HG03103 (cell line): ENCODE measurements around the gene MVB12B.

Source experiments
- ATAC-seq: cut with Tn5 transposase; IDR thresholded peaks from one replicate; pipeline ENCODE4 v1.9.1; 2021; ENCODE audit warnings: low read depth; ENCODE audit not compliant: unreplicated experiment

MVB12B gene

DNA sequence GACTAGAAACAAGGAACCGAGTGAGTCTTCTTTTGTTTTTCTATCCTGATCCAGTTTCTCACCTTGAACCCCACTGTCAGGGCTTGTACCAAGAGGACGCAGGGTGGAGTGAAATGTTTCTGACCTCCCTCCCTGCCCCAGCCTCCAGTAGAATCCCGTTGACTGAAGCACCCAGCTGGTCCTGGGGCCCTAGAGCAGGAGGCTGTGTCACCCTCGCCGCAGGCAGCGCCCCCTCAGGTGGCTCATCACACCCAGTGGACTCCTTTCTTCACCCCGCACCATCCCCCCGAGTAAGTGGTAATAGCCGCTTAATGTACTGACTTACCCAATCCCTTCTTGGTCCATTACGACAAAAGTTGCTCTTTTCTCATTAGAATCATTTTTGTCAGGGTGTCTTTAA is 53.8 kb downstream of the MVB12B start:
- no peak for ATAC-seq

DNA sequence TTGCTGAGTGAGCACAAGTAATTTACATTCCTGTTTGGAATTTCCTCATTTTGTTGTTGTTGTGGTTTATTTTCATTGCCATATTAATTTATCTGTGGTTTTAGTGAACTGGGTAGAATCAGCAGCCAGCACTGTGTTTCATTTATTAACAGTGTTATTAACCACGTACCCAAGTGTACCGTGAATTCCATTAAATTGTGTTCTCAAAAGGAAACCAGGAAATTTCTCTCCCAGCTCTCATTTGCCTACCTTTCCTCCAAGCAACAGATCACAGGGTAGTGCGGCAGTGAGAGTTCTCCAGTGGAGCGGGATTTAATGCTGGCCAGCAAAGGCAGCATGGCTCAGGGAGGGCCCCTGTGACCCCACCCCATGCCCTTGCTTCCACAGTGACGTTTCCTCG is 54.6 kb downstream of the MVB12B start:
- no peak for ATAC-seq

DNA sequence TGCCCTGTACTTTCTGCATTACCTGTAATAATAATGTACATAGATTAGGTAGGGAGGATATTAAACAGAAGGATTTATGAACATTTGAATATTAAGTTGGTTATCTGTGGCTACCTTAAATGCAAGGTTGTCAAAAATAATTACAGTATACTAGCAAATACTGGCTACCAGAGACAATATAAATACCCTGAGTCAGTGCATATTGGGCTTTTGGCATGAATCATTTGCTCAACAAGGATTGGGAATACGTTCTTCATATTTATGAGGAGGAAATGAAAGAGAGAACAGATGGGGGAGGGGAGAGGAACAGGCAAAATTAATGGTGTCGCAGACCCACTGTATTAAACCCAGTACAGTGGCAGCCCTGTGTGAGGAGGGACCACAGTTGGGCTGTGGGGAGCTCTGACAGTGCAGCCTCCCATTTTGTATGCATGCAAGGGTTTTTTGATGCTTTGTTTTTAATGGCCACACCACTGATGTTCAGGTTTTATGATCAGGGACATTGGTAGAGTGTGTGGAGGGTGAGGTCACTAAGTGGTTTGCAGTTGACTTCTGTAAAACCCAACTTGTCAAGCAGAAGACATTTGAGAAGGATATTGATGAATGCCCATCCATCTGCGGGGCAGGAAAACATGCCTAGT is 56.9 kb downstream of the MVB12B start:
- ATAC-seq, result no peak

DNA sequence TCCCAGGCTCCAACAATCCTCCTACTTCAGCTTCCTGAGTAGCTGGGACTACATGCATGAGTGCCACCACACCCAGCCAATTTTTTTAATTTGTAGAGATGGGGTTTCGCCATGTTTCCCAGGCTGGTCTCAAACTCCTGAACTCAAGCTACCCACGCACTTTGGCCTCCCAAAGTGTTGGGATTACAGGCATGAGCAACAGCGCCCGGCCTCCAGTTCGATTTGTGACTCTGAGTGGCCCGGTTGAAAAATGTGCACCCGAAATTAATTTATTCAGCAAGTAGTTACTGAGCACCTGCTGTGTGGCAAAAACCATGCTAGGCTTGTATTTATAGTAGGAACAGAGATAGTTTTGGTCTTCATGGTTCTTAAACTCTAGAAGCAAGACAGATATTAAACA is 58.3 kb downstream of the MVB12B start:
- ATAC-seq, result no peak

DNA sequence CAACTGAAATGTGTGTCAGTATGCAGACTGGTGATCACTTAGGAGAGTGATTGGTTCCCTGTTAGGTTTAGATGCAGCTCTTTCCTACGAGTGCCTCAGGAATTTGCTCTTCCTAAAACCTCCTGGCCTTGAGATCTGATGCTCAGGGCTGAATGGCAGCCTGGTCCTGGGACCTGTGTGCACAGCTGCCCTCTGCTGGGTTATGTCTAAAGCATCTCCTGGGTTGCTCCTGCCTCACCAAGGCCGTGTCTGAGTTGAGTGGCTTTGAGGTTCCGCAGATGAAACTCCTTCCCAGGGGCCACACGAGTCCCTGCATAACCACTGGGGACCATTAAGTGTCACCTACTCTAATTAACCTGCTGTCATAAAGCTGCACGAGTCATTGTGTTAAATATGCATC is 59.5 kb downstream of the MVB12B start:
- ATAC-seq, result no peak

DNA sequence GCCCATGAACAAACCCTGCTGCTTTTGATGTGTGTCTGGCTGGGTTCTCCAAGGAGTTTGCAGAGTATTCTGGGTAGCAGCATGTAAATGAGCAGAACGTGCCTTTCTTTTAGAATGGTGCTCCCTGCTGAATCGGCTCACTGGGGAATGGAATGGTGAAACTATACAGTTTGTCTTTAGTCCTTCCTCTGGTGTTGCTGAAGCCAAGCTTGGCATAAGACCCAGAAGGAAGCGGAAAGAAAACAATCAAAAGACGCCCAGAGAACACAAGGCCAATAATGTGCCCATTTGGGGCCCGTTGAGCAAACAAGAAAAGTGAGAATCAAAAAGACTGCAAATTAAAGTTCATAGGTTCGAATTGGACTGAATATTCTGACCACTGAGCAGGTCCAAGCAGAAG is 60.1 kb downstream of the MVB12B start:
- no peak for ATAC-seq

DNA sequence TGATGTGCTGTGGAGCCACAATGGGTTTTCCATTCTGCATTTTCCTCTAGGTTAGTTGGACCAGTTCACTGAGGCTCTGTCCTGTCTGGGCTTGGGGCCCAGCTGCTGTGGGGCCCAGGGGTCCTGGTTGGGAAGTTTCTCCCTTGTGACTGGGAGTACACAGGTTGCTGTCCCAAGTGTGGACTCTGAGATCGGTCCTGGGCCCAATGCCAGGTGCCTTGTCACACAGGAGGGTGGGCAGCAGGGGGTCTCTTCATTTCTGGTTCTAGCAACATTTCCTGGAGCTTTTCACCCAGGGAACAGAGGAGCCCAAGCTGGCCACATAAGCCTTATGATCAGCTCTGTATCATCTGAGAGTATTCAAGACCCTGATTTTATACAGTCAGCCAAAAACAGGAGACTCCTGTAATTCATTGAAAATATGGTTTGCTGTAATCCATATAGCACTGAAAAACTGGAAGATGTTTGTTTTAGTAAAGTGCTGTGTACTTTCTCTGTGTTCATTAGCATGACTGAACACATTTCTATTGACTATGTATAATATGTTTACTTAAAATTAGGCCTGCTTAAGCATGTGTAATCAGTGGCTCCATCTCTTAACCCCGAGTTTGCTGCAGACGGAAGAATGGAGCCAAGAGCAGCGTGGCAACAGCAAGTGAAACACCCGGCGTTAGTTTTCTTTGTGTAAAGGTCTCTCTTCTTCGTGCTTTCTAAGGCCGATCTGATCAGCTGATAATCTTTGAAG is 62.5 kb downstream of the MVB12B start:
- ATAC-seq, result no peak

DNA sequence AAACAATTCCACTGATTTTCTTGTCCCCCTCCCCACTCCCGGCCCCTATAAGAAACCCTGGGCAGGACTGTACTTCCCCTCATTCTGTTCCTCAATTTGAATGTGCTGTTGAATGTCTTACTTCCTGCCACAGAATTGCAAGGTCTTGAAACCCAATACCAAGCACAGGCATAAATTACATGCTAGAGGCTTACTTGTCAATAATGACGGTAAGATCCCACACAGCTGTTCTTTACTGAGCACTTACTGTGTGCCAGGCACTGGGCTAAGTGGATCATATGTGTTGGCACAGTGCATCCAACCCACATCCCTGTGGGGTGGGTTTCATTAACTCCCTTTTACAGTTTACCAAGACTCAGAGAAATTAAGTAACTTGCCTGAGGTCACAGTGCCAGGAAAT is 63.4 kb downstream of the MVB12B start:
- ATAC-seq, result no peak

DNA sequence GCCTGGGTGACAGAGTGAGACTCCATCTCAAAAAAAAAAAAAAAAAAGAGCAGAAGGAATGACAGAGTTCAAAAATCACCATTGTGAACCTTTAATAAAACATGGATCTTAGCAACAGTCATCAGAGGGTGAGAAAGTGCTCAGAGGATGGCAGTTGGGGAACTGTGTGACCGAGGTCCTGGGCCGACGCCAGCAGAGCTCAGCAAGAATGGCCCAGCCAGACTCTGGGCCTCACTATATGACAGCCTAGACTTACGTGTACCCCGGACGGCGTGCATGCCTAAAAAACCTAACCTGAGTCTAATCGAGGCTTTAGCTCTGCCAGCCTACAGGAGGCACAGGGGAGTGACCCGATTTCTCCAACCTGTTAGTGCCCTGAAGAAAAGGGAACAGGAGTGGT is 64.3 kb downstream of the MVB12B start:
- no peak for ATAC-seq

DNA sequence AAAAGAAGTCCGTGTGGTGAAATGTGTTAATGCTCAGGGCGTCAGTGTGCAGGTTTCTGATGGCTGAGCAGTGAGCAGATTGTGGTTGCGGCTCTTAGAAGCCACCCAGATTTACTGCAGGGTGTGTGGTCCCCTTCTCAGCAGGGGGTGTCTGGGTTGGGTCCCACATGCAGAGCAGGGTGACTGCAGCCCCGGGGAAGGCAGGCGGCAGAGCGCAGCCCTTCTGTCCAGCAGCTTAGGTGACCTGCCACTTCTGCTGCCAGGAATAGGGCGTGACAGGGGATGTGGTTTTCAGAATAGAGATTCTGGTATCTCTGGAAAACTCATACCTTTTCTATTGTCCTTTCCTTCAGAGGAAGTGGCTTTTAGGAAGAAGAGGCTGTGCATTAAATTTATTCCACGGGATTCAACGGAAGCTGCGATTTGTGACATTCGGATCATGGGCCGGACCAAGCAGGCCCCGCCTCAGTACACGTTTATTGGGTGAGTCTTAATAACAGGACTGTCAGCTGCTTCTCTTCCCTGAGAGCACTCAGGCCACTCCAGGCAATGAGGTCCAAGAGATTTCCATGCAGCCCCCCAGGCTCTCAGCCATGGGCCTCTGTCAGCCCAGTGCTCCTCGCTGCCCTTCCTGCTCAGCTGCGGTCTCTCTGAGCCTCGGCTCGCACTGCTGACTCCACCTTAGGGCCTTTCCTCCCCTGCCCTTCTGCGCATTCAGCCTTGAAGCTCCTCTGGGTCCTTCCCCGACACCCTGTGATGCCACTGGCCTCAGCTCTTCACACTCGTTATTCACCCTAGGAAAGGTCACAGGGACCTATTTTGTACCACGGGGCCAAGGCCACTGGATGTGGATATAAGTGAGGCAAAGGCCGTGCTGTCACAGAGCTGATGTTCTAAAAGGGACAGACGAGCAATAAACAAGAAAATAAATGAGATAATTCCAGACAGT is 65.4 kb downstream of the MVB12B start:
- no peak for ATAC-seq

DNA sequence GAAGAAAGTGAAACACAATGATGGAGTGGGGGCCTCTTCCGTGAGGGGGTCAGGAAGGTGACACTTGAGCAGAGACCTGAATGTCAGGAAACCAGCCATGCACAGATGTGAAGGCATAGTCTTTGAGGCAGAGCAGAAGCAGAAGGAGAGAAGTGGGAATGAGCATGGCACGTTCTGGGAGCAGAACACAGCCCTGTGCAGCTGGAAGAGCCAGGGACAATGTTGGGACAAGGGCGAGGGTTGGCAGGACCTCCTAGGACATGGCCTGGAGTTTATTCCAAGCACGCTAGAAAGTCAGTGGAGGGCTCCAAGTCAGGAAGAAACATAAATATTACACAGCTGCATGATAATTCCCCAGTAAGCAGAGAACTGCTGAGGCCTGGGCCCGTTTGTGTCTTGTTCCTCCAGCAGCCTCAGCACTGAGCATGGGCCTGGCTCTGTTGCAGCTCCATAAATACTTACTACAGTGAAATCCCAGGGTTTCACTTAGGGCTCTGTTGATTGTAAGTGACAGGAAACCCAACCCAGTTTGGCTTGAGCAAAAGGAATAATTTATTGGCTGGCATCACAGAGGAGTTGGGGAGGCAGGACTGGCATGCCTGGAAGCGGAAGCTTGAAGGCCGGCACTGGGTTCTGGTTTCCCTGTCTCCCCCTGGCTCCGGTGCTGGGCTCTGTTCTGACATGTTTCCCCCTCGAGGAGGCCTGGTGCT is 66.2 kb downstream of the MVB12B start:
- no peak for ATAC-seq

DNA sequence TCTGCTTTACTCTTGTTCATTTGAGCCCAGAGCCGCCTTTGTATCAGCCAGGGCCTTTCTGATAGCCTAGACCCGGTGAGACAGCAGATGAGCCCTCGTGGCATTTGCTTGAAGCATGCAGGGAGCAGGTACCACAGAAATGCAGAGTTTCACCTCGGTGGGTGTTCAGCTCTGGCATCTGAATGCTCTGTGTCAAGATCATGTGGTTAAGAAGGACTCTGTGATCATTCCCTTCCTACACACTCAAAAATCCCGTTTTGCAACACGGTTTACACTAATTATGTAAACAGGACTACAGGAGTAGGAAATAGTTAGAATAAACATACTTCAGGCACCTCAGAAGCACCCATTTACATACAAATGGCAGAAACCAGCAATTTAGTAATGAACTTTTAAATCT is 67.2 kb downstream of the MVB12B start:
- ATAC-seq, result no peak

DNA sequence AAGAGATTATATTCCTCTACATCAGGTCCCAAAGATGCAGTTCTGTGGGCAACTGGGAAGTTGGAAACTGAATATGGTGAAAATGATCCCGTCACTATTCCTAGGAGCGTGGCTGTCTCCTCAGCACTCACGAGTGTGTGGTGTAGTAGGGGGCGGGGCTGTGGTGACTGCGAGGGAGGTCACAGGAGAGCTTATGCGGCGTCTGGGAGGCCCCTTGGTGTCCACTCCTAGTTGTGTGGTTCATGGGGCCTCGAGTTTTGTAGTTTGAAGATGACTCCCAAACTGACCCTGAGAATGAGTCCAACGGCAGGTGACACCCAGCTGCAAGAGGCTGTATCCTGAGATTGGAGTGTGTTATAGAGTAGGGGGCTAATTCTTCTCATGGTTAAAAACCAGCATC is 68.2 kb downstream of the MVB12B start:
- no peak for ATAC-seq

DNA sequence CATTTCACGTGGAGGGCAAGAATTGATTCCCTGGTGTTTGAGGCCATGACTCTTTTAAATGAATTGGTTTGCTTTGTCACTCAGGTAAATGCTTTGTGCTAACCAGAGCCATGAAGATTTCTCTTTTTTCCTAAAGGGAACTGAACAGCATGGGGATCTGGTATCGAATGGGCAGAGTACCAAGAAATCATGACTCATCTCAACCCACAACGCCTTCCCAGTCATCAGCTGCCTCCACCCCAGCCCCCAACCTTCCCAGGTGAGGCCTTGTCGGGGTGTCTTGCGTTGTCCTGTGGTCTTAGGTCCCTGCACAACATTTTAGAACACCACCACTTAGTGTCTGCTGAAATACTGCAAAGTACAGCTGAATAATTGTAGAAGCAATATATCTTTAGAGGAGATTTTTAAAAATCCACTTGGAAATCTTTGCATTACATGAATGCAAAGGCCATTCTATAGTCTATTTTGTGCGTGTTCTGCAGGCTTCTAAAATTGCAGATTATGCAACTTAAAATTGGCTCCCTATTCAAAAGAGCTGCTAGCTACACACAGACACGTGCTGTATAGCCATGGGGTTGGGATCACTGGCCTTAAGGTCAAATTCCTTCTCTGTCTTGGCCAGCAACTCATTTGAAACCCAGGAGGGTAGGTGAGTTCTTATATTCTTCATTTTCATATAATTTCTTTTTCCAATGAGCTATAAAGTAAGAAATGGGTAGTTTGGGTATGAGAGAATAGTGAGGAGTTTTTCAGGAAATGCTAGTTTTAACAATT is 69.0 kb downstream of the MVB12B start:
- ATAC-seq, result no peak

DNA sequence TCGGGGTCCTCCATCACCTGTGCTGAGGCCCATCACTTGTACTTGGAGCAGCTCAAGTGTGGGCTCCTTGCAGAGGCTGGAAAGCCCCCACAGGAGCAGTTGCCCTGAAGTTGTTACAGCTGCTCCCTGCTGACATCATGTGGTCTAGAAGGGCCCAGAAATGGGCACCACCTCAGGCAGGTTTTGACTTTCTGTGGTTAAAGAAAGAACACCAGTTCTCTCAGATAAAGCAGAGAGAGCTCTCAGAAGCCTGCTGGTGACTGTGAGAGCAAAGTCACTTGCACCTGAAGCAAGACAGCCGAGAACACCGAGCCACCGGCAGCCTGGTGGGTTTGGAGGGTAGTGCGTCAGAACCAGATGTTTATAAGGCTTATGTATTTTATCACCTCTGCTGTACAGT is 70.4 kb downstream of the MVB12B start:
- peak; percentile 59 for ATAC-seq

DNA sequence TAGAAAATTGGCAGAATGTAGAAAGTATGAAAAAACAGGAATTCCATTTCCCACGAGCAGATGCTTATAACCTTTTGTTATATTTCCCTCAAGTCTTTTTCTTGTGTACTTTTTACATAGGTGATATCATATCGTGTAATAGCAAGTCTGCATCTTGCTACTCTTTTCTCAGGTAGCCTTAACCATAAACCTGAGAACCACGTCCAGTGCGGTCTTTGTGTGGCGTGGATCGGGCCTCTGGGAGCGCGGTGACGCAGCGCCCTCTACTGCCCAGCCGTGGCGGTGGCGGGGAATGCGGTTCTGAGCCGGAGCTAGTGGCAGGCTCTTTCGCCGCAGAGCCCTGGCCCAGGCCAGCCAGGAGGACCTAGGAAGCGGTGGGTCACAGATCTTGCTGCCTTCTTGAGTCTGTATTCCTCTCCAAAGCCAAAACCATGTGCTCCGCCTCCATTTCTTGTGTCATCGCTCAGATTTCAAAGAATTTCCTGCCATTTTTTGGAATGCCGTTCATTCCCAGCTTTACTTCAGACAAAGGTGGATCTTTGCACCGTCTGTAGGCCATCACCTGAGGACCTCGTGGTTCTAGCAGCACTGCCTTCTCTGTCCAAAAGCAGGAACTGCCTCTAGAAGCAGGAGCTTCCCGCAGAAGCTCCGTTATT is 71.9 kb downstream of the MVB12B start:
- no peak for ATAC-seq

DNA sequence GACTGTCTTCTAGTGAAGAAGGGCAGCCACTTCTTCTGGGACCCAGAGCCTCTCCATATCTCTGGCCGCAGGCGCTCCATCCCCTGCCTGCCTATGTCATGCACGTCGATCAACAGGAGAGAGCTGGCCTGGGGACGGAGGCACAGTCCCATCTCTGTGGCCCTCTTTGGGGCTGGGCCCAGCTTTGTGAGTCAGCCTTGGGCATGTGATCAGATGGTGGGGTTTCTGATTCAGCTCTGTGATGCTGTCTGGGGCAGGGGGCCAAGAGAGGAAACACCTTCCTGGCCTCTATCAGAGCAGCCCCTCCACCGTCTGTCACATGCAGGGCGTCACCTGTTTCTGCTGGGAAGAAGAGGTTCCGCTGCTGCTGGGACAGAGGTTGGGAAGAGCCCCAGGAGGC is 72.6 kb downstream of the MVB12B start:
- no peak for ATAC-seq

DNA sequence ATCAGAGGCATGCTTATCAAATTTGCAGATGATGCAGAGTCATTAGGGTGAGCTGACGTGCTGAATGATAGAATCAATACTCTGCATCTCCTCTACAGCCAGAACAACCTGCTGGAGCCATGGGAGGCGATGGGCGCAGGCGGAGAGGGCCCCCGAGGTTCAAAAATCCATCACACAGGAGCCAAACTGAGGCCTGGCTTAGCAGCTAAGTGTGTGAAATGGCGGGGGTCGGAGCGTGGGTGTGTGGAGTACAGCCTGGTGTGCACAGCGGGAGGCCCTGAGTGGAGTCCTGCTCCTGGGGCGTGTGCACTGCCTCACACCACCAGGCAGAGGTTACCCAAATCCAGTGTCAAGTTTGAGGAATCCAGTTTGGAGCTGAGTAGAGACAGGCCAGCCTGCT is 73.2 kb downstream of the MVB12B start:
- no peak for ATAC-seq

DNA sequence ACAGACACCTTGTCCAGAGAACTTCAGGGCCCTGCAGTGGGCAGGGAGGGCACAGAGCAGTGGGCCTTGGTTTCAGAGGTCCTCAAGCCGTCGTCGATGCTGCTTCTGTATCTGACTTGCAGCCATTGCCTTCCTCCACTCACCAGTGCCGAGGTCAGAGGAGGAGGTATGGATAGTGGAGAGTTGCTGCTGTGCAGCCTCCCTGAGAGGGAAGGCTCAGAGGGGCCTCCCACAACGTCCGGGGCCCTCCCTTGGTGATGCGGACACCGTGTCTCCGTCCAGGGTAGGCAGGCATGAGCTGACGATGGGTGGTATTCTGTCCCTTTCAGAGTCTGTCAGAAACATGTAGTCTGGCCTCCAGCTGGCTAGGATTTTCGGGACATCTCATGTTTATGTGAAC is 73.9 kb downstream of the MVB12B start:
- ATAC-seq, result no peak

DNA sequence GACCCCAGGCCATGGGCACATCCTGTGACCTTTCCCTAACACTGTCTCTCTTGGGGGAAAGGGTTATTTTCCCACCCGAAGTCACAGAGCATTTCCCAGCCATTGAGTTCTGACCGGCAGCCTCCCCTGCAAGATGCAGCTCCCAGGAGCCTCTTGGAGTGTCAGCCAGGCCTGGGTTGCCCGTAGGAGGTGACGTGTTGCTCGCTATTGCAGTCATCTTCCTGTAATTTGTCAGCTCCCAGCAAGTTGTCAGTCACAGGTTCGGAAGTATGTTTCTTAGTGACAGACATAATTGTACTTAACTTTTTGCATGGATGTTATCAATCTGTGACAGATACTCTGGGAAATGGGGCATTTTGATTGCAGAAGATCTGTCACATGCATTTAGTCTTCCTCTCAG is 74.5 kb downstream of the MVB12B start:
- ATAC-seq, result no peak
